Activated CD8-positive, alpha-beta T cell treated with anti-CD3 and anti-CD28 coated beads for 36 hours (primary cell): ENCODE data around the gene ZFR. TPM values are rescaled to one million over a fixed set of nuclear protein-coding genes. Genes with fewer than 3 reads are reported as not detected.
A peak's percentile ranks its signal among the peaks of the same experiment; 100 is the strongest.

Experiments used
- ATAC-seq: fragments of 200-7000 bp; cut with Tn5 transposase; one replicate; pipeline ENCODE4 v1.10.0; 2021; ENCODE audit warnings: mild to moderate bottlenecking, moderate library complexity
- CTCF ChIA-PET: fragments of 350-600 bp; sonication (Branson Sonifier 250); formaldehyde crosslinking; loops from one replicate; lab custom pipeline; 2021; ENCODE audit warnings: antibody characterized with exemption; lab: Charles Lee
- POLR2A ChIA-PET: fragments of 350-600 bp; sonication (Branson Sonifier 250); formaldehyde crosslinking; loops from one replicate; lab custom pipeline; 2021; ENCODE audit warnings: antibody characterized with exemption; lab: Charles Lee
- DNase-seq: peaks from one replicate; pipeline ENCODE4 v3.0.0-alpha.2; 2020
- H3K27ac Mint-ChIP-seq: one replicate; pipeline ENCODE4 v1.8.0; 2021; ENCODE audit warnings: mild to moderate bottlenecking, mixed read lengths
- H3K27me3 Mint-ChIP-seq: one replicate; pipeline ENCODE4 v1.8.0; 2021; ENCODE audit warnings: mixed read lengths
- H3K36me3 Mint-ChIP-seq: one replicate; pipeline ENCODE4 v1.8.0; 2021; ENCODE audit warnings: low read depth, mixed read lengths
- H3K4me1 Mint-ChIP-seq: one replicate; pipeline ENCODE4 v1.8.0; 2021; ENCODE audit warnings: low read depth, mixed read lengths
- H3K4me3 Mint-ChIP-seq: one replicate; pipeline ENCODE4 v1.8.0; 2021; ENCODE audit warnings: mild to moderate bottlenecking, moderate library complexity, mixed read lengths
- H3K9me3 Mint-ChIP-seq: one replicate; pipeline ENCODE4 v1.8.0; 2021; ENCODE audit warnings: mixed read lengths
- intact Hi-C: fragments of 100-400 bp; cut with micrococcal nuclease; formaldehyde crosslinking; loops from one replicate; pipeline ENCODE4 v1.10.0; 2022
- total RNA-seq, 2 experiments: library from RNA; stranded (reverse); gene quantifications; one replicate each; pipeline ENCODE4 v1.2.3, GENCODE V29; 2021
- TF ChIP-seq, protein P1 (sequence below): fragments of 200-600 bp; IDR thresholded peaks from one replicate; pipeline ENCODE4 v1.8.0; 2022; ENCODE audit warnings: antibody characterized with exemption, mild to moderate bottlenecking

Gene ZFR
- total RNA-seq, 2 experiments from 2014 or later = 56.8 to 59.2 TPM

DNA sequence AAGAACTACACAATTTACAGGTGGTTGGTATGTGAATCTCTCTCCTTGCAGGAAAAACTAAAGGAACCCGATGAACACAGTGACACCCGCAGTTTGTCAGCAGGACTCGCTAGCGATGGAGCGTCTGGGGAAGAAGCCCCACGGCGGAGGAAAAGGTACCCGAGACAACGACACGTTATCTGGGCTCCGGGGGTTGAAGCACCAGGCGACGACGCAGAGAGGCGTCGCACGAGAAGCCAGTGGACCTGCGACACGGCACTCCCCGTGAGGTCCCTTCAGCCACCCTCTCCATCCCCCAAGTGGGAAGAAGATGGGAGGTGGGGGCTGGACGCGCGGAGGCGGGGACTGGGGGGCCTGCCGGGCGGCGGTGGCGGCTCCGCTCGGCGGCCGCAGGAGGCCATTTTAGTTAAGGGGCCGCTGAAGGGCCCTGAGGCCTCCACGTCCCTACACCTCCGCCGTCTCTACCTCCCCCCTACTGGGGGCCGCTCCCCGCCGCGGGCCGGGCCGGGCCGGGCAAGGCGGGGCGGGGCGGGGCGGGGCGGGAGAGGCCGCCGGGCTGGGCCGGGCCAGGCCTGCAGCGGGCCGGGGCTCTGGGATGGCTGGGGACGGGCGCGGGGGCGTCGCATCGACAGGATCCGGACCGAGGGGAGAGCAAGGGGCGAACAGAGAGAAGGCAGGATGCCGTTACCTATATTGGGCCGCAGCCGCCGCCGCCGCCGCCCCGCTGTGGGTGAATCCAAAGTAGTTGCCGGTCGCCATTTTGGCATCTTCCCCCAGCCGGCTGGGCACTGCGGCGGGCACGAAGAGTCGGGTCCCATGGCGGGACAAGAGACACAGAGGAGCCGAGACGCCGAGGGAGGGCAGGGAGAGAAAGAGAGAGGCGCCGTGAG, 754 bp downstream of the ZFR start:
- Mint-ChIP-seq H3K9me3 (no peaks in the 10 kb centered on the region), H3K36me3 (peaks cover 22% of the 10 kb centered on the region), H3K4me3 (peak overlapping the region; percentile 89), H3K27me3 (peaks cover 2% of the 10 kb centered on the region), H3K4me1 (peaks cover 42% of the 10 kb centered on the region), H3K27ac (peak overlapping the region; percentile 97)
- TF ChIP-seq, protein P1, sequence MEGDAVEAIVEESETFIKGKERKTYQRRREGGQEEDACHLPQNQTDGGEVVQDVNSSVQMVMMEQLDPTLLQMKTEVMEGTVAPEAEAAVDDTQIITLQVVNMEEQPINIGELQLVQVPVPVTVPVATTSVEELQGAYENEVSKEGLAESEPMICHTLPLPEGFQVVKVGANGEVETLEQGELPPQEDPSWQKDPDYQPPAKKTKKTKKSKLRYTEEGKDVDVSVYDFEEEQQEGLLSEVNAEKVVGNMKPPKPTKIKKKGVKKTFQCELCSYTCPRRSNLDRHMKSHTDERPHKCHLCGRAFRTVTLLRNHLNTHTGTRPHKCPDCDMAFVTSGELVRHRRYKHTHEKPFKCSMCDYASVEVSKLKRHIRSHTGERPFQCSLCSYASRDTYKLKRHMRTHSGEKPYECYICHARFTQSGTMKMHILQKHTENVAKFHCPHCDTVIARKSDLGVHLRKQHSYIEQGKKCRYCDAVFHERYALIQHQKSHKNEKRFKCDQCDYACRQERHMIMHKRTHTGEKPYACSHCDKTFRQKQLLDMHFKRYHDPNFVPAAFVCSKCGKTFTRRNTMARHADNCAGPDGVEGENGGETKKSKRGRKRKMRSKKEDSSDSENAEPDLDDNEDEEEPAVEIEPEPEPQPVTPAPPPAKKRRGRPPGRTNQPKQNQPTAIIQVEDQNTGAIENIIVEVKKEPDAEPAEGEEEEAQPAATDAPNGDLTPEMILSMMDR = no peak
- intact Hi-C loops = loop anchor here (5.0 kb wide), 1 partner anchor 144 kb away; the partner anchor contains the start of gene SUB1
- CTCF ChIA-PET = interaction anchor here (0.9 to 2.0 kb wide), 3 partner anchors 10 to 147 kb away, joined by 3 to 9 read pairs (median 3); no protein-coding TSS in a partner anchor
- POLR2A ChIA-PET = interaction anchor here (1.0 to 1.3 kb wide), 5 partner anchors 16 to 141 kb away, joined by 3 to 5 read pairs (median 4); no protein-coding TSS in a partner anchor
- peak; percentile 49 for ATAC-seq
- peak; percentile 67 for DNase-seq

DNA sequence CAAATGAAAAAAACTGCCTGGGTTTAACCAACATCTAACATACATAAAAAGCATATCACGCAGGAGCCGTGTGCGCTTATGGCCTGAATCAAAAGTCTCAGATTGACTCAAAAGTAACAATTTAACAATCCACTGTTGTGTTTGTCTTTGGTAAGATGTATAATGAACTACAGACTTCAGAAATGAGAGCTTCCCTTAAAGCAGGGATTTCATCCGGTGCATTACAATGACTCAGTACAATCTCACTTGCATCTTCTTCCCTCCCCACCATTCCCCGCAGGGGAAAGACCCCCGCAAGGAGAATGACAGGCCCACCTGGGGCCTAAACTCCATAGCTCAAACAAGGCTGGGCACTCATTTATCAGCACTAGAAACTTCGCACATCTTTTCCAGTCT, 1.4 kb downstream of the ZFR start:
- intact Hi-C loops = loop anchor here (5.0 kb wide), 1 partner anchor 144 kb away; the partner anchor contains the start of gene SUB1
- H3K36me3 Mint-ChIP-seq = peaks cover 22% of the 10 kb centered on the region

DNA sequence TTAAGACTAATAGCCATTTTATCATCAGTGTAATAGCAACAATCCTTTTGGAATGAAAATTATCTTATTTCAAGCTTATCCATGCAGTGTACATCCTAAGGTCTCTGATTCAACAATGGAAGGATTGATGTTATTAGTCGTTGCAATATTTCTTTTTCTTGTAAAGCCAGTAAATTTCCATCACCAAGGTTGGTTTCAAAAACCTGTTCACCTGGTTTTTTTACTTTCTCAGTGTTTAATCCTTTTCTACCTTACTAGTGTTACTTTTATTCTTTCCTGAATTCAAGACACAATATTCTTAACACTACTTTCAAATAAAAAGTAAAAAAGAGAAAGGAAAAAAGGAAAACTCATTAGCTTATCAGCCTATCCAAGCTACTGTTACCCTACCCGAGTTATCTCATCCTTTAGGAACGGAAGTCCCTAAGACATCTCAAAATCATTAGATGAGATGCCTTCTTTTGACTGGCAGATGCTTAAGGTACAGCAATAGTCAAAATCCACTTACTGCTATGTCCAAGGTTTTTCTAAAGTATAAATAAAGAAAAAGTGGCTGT, 5.4 kb downstream of the ZFR start:
- Mint-ChIP-seq H3K4me1 (peaks cover 54% of the 10 kb centered on the region), H3K27ac (no peak overlapping the region), H3K4me3 (no peak overlapping the region), H3K36me3 (peaks cover 23% of the 10 kb centered on the region), H3K9me3 (no peaks in the 10 kb centered on the region), H3K27me3 (no peaks in the 10 kb centered on the region)
- POLR2A ChIA-PET = interaction anchor here (1.3 kb wide), 1 partner anchor 156 kb away, joined by 3 read pairs; no protein-coding TSS in a partner anchor
- DNase-seq (no peak), ATAC-seq (no peak)
- intact Hi-C loops = no loop called here
- TF ChIP-seq, protein P1 = no peak
- CTCF ChIA-PET = interaction anchor here (1.2 kb wide), 1 partner anchor 50 kb away, joined by 3 read pairs; no protein-coding TSS in a partner anchor

More for the DNA sequence above, 1.4 kb downstream of the ZFR start:
- ATAC-seq = peak; percentile 40
- DNase-seq = peak; percentile 51
- Mint-ChIP-seq H3K4me1 (peaks cover 46% of the 10 kb centered on the region), H3K27me3 (peaks cover 2% of the 10 kb centered on the region), H3K4me3 (peak overlapping the region; percentile 89), H3K27ac (peak overlapping the region; percentile 97), H3K9me3 (no peaks in the 10 kb centered on the region)
- ChIA-PET CTCF (interaction anchor here (1.0 to 2.0 kb wide), 2 partner anchors 10 to 147 kb away, joined by 3 to 9 read pairs; no protein-coding TSS in a partner anchor), POLR2A (interaction anchor here (1.0 kb wide), 3 partner anchors 18 to 28 kb away, joined by 3 to 4 read pairs (median 4); no protein-coding TSS in a partner anchor)
- TF ChIP-seq, protein P1 = no peak

DNA sequence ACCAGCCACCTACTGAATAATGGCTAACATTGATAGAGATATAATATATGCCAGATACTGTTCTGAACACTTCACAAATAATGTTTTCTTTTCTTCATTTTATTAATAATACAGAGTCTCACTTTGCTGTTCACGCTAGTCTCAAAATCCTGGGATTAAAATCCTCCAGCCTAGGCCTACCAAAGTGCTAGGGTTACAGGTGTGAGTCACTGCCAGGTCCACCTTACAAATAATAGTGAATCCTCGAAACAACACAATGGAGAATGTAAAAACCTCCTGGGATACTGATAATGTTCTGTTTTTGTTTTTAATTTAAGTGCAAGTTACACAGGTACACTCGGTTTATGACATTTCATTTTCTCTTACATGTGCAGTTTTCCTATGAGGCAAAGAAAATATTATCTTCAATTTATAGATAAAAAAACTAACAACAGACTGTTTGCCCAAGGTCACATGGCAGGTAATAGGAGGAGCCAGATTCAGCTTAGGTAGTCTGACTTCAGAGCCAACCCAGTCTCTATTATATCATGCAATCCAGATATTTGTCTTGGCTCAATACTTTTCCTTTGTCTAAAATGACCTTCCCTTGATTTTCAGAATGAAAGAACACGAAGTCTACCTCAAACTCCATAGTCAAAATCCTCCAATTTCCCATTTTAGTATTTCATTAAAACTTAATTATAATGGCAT, 7.8 kb downstream of the ZFR start:
- DNase-seq (no peak), ATAC-seq (no peak)
- Mint-ChIP-seq H3K4me3 (no peak overlapping the region), H3K36me3 (peaks cover 20% of the 10 kb centered on the region), H3K27ac (no peak overlapping the region), H3K4me1 (peaks cover 55% of the 10 kb centered on the region), H3K9me3 (no peaks in the 10 kb centered on the region), H3K27me3 (no peaks in the 10 kb centered on the region)
- intact Hi-C loops = no loop called here
- ChIA-PET POLR2A (no interaction called here), CTCF (interaction anchor here (1.0 to 1.4 kb wide), 2 partner anchors 107 to 154 kb away, joined by 3 to 4 read pairs; no protein-coding TSS in a partner anchor)
- TF ChIP-seq, protein P1 = no peak
